ENCODE measurements around the gene MBNL1.

DNA sequence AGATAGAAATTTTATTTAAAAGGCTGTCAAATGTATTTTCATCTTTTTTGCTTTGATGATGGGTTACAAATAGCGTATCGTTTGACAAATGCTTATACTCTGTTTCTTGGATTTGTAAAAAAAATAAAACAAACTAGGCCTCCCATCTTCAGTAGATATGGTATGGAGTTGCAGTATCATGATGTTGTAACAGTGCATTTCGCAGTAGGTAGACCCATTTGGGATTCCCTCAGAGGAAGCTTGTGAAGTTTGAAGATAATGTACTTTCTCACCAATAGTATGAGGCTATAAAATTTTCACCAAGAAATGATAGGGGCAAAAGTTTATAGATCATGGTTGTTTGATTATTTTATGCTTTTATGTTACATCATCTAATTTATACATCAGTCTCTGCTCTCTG lies 10.8 kb downstream of the MBNL1 start:
- TF ChIP-seq POLR2A (IDR thresholded peaks at IDR 0.05; ENCODE audit: low read length) = no peak
- TF ChIP-seq GATA1 (IDR thresholded peaks at IDR 0.05; ENCODE audit: low read depth, low read length) = no peak

Data from erythroblast (primary cell).